Stimulated activated CD4-positive, alpha-beta T cell treated with anti-CD3 and anti-CD28 coated beads, Interleukin-1b, Interleukin-23, amount 100 ng/mL, for 4 hours (primary cell): ENCODE results near the gene NTSR1.

ENCODE experiments used
- DNase-seq, 2 donors: peaks; one replicate each; pipeline ENCODE4 v3.0.0-alpha.2; 2020; ENCODE audit warnings: low read depth in 2 of 2

NTSR1 gene

DNA sequence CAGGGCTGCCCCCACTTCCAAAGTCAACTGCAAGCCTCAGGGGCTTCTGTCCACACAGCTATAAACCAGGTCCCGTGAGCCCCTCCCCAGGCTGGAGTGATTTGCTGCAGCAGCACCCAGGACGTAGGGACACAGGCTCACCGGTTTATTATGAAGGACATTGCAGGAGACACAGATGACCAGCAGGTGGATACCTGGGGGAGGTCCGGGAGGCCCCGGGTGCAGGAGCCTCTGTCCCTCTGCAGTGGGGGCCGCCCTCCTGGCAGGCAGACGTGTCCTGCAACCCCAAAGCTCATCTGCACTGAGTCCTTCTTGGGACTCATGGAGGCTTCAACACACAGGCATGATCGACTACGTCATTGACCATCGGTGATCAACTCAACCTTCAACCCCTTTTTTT lies 14.5 kb upstream of the NTSR1 start:
- DNase-seq, result no peak

- no peak for DNase-seq
These were observed 13.8 kb upstream of the NTSR1 start for GRCh38 chr20:62694868-62695267.

DNA sequence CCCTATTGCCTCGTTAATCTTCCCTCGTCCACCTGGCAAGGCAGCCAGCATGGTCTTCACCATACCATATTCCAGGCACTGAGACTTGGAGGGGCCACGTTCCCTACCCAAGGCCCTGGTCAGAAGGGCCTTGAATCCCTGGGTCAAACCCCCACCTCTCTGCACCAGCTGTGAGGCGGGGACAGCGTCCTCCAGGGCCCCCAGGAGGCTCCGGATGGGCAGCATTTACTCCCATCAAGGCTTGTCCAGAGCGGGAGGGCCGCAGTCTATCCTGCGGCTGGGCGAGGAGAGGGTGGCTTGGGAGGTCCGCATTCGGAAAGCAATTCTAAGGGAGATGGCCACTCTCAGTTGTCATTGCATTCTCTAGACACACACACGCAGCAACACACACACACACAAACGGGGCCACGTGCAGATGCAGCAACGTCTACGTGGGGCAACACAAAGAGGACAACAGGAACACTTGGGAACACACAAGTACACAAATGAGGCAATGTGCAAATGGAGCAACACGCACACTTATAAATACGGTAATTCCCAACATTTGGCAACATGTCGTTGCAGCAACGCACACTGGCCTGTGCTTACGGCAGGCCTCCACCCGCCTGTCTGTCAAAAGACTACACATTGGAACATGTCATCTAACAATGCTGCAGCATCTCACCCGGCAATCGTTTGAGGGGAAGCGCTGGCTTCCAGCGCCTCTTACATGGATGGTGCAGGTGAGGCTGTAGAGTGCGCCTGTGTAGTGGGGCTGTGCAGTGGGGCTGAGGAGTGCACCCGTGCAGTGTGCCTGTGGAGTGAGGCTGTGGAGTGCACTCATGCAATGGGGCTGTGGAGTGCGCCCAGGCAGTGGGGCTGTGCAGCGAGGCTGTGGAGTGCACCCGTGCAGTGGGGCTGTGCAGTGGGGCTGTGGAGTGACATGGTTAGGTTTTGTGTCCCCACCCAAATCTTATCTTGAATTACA lies 12.9 kb upstream of the NTSR1 start:
- no peak for DNase-seq

- no peak for DNase-seq
These were observed 12.1 kb upstream of the NTSR1 start for GRCh38 chr20:62696434-62696957.

GRCh38 chr20:62696989-62697388 lies 11.6 kb upstream of the NTSR1 start:
- DNase-seq, result no peak

DNA sequence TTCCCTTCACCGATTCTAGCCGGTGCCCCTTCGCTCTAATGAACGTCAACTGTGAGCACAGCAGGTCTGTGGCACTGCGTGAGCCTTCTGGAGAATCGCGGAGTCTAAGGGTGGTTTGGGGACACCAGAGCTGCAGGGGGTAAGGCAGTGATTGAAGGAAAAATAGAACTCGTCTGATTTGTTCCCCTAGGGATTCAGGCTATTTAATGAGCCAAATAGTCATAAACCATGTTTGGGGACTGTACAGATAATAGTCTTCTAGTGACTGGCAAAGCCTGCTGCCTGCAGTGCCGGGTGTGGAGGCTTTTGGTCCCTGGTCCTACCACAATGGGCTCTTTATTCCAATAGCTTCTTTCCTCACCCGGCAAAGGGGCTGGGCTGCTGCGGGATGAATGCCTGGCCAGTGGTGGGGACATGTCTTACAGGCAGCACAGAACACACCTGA lies 11.1 kb upstream of the NTSR1 start:
- DNase-seq, result no peak

- no peak for DNase-seq
These were observed 10.4 kb upstream of the NTSR1 start for GRCh38 chr20:62698231-62698630.

- no peak for DNase-seq
These were observed 9.3 kb upstream of the NTSR1 start for GRCh38 chr20:62699296-62699695.

GRCh38 chr20:62699741-62700140 lies 8.9 kb upstream of the NTSR1 start:
- DNase-seq, result no peak

DNA sequence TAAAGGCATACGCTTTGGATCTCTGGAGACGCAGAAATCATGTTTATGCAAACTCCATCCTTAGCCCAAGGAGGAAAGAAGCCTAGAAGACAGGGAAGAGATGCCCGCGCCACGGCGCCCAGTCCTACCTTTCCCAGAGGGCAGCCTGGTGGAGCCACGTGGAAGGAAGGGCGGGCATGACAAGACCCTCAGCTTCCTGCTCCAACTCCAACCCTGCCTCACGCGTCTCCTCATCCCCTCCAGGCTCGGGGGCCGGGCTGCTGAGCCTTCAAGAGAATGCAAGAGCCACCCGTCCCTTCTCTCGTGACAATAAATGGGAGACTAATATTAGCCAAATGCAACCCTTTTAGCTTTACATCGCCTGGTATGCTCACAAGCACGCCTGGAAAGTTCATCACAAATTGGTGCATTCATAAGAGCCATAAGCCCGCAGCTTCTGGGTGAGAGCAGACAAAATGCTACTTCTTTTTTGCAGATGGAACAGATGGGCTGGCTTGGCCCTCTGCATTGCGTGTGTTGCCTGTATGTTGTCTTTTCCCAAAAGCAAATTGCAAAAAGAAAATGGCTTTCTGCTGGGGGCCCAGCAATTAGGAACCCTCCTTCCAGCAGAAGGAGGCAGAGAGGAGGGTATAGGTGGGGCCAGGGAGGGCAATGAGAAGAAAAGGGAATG lies 8.2 kb upstream of the NTSR1 start:
- DNase-seq, result no peak

GRCh38 chr20:62701161-62702012 lies 7.2 kb upstream of the NTSR1 start:
- no peak for DNase-seq

GRCh38 chr20:62702013-62702300 lies 6.7 kb upstream of the NTSR1 start:
- DNase-seq, result no peak

- DNase-seq, result no peak
These were observed 5.5 kb upstream of the NTSR1 start for GRCh38 chr20:62702895-62703852.

- no peak for DNase-seq
These were observed 4.8 kb upstream of the NTSR1 start for GRCh38 chr20:62703853-62704228.

GRCh38 chr20:62704341-62704948 lies 4.2 kb upstream of the NTSR1 start:
- DNase-seq, result no peak

GRCh38 chr20:62705627-62706026 lies 3.0 kb upstream of the NTSR1 start:
- DNase-seq, result no peak

- DNase-seq, result no peak
These were observed 2.3 kb upstream of the NTSR1 start for GRCh38 chr20:62706344-62706743.

DNA sequence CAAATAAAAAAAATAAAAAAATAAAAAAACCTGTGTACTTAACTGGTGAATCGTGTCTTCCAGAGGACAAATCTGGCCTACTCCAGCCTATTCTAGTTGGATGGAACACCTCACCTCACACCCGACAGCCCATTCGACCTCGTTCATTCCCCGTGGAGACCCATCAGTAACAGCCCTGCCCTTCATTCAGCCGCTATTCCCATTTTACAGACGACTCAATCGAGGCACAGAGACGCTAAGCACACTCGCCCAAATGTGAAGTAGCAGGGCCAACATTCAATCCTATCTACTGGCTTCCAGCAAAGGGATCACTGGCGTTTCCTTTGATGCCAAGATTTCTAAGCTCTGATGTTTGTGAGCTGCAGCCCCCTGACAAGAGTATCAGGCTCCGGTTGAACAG lies 1.8 kb upstream of the NTSR1 start:
- DNase-seq, result no peak

- DNase-seq, result no peak
These were observed 1.2 kb upstream of the NTSR1 start for GRCh38 chr20:62707276-62707920.

DNA sequence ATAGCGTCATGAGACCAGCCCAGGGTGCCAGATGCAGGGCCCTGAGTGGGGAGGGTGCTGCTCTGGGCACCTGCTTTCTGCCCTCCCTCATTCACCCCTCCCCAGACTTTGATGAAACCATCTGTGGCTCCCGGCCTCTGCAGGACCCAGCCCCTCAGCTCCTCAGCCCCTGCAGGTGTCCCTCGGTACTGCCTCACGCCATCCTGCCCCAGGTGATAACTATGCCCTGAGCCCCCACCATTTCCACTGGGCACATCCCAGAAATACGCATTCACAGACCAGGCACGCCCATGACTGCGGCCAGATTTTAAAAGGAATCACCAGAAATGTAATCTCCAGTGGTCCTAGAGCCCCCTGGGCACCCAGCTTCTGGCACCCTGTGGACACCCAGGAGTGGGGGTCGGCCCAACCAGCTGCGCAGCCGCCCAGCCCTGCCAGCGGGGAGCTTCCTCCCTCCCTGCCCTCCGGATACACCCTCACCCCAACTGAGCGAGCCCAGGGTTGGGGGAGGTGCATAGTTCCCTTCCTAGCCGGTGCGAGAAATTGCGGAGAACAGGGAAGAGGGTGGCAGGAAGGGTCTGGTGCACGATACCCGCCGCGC lies 615 bp upstream of the NTSR1 start:
- DNase-seq, result no peak
